ENCODE data around the gene NRBF2.

The NRBF2 gene

GRCh38 chr10:63164166-63164623 lies 31.1 kb downstream of the NRBF2 start:
- DNase-seq (ENCODE audit: low read depth): no peak

- DNase-seq (ENCODE audit: low read depth): no peak
Observed at GRCh38 chr10:63165249-63165648, 32.1 kb downstream of the NRBF2 start.

GRCh38 chr10:63166742-63167258 lies 33.7 kb downstream of the NRBF2 start:
- no peak for DNase-seq (ENCODE audit: low read depth)

- DNase-seq (ENCODE audit: low read depth): no peak
Observed at GRCh38 chr10:63168821-63169462, 35.8 kb downstream of the NRBF2 start.

GRCh38 chr10:63169624-63170023 lies 36.5 kb downstream of the NRBF2 start:
- DNase-seq (ENCODE audit: low read depth): no peak

GRCh38 chr10:63171255-63171855 lies 38.2 kb downstream of the NRBF2 start:
- DNase-seq (ENCODE audit: low read depth): no peak

GRCh38 chr10:63171926-63172325 lies 38.8 kb downstream of the NRBF2 start:
- DNase-seq (ENCODE audit: low read depth): no peak

GRCh38 chr10:63173468-63174232 lies 40.5 kb downstream of the NRBF2 start:
- no peak for DNase-seq (ENCODE audit: low read depth)

- no peak for DNase-seq (ENCODE audit: low read depth)
Observed at GRCh38 chr10:63175534-63175933, 42.4 kb downstream of the NRBF2 start.

GRCh38 chr10:63192826-63193225 lies 59.7 kb downstream of the NRBF2 start:
- no peak for DNase-seq (ENCODE audit: low read depth)

- no peak for DNase-seq (ENCODE audit: low read depth)
Observed at GRCh38 chr10:63197344-63198092, 64.4 kb downstream of the NRBF2 start.

- no peak for DNase-seq (ENCODE audit: low read depth)
Observed at GRCh38 chr10:63199716-63200115, 66.6 kb downstream of the NRBF2 start.

GRCh38 chr10:63200431-63200830 lies 67.3 kb downstream of the NRBF2 start:
- no peak for DNase-seq (ENCODE audit: low read depth)

GRCh38 chr10:63201118-63201517 lies 68.0 kb downstream of the NRBF2 start:
- no peak for DNase-seq (ENCODE audit: low read depth)

Data from activated T-helper 1 cell treated with Interleukin-2 at 50 U/mL for 16 hours (primary cell).